Astrocyte (in vitro differentiated cells and primary cell): ENCODE measurements around the gene TPST2. TPM values are rescaled to one million over a fixed set of nuclear protein-coding genes. Genes with fewer than 3 reads are reported as not detected.

ENCODE experiments used
- DNase-seq: peaks from one replicate; pipeline ENCODE4 v3.0.0-alpha.2; 2010; ENCODE audit warnings: low read depth
- FAIRE-seq: peaks from 2 replicates; lab custom pipeline; 2011; peaks lifted over from hg19 to GRCh38; lab: Jason Lieb, UNC
- H2AFZ ChIP-seq: 2 replicates; pipeline ENCODE4 v1.6.0; 2012; ENCODE audit warnings: low read depth, low read length, inconsistent platforms
- H3K27ac ChIP-seq: 2 replicates; pipeline ENCODE4 v1.5.1; 2011; ENCODE audit warnings: low read depth, low read length, inconsistent platforms
- H3K27me3 ChIP-seq: 2 replicates; pipeline ENCODE4 v1.6.0; 2011; ENCODE audit warnings: low read length, inconsistent platforms; ENCODE audit not compliant: insufficient read depth
- H3K36me3 ChIP-seq: 2 replicates; pipeline ENCODE4 v1.5.1; 2011; ENCODE audit warnings: low read length, inconsistent platforms; ENCODE audit not compliant: insufficient read depth
- H3K4me1 ChIP-seq: 2 replicates; pipeline ENCODE4 v1.5.1; 2011; ENCODE audit warnings: low read length, inconsistent platforms; ENCODE audit not compliant: insufficient read depth
- H3K4me2 ChIP-seq: 2 replicates; pipeline ENCODE4 v1.6.0; 2012; ENCODE audit warnings: low read length, inconsistent platforms
- H3K4me3 ChIP-seq: 2 replicates; pipeline ENCODE4 v1.5.1; 2011; ENCODE audit warnings: low read depth, mild to moderate bottlenecking, low read length, inconsistent platforms; ENCODE audit not compliant: insufficient read depth
- H3K79me2 ChIP-seq: 2 replicates; pipeline ENCODE4 v1.6.0; 2012; ENCODE audit warnings: mild to moderate bottlenecking, low read length, inconsistent platforms; ENCODE audit not compliant: insufficient read depth
- H3K9ac ChIP-seq: 2 replicates; pipeline ENCODE4 v1.6.0; 2012; ENCODE audit warnings: mild to moderate bottlenecking, low read length, inconsistent platforms
- H3K9me3 ChIP-seq: 2 replicates; pipeline ENCODE4 v1.5.1; 2012; ENCODE audit warnings: low read depth, mild to moderate bottlenecking, low read length, inconsistent platforms; ENCODE audit not compliant: insufficient read depth
- H4K20me1 ChIP-seq: 2 replicates; pipeline ENCODE4 v1.6.0; 2012; ENCODE audit warnings: low read length, inconsistent platforms; ENCODE audit not compliant: insufficient read depth
- H3K27ac Mint-ChIP-seq: one replicate; pipeline ENCODE4 v1.8.0; 2021; ENCODE audit warnings: mild to moderate bottlenecking, mixed read lengths; ENCODE audit not compliant: unreplicated experiment
- H3K27me3 Mint-ChIP-seq: one replicate; pipeline ENCODE4 v1.8.0; 2021; ENCODE audit warnings: low read depth, mixed read lengths; ENCODE audit not compliant: unreplicated experiment
- H3K36me3 Mint-ChIP-seq: one replicate; pipeline ENCODE4 v1.8.0; 2021; ENCODE audit warnings: low read depth, mixed read lengths; ENCODE audit not compliant: unreplicated experiment
- H3K4me1 Mint-ChIP-seq: one replicate; pipeline ENCODE4 v1.8.0; 2021; ENCODE audit warnings: low read depth, mixed read lengths; ENCODE audit not compliant: unreplicated experiment
- H3K4me3 Mint-ChIP-seq: one replicate; pipeline ENCODE4 v1.8.0; 2021; ENCODE audit warnings: mild to moderate bottlenecking, moderate library complexity, mixed read lengths; ENCODE audit not compliant: unreplicated experiment
- H3K9me3 Mint-ChIP-seq: one replicate; pipeline ENCODE4 v1.8.0; 2021; ENCODE audit warnings: mild to moderate bottlenecking, mixed read lengths; ENCODE audit not compliant: unreplicated experiment
- EZH2 ChIP-seq: IDR thresholded peaks from 2 replicates; pipeline ENCODE4 v1.6.1; 2012; ENCODE audit warnings: mild to moderate bottlenecking, low read length, inconsistent platforms; ENCODE audit not compliant: insufficient read depth
- total RNA-seq: library from RNA; stranded (reverse); gene quantifications from 2 replicates; pipeline ENCODE4 v1.2.1, GENCODE V29; 2021
- TF ChIP-seq, protein P1 (sequence below): IDR thresholded peaks from 2 replicates; pipeline ENCODE4 v1.5.1; 2011; ENCODE audit warnings: low read depth, mild to moderate bottlenecking, inconsistent platforms, low read length, moderate library complexity; ENCODE audit not compliant: insufficient read depth

Gene TPST2
- total RNA-seq, 1 donor from 2014 or later = 55.7 TPM

DNA sequence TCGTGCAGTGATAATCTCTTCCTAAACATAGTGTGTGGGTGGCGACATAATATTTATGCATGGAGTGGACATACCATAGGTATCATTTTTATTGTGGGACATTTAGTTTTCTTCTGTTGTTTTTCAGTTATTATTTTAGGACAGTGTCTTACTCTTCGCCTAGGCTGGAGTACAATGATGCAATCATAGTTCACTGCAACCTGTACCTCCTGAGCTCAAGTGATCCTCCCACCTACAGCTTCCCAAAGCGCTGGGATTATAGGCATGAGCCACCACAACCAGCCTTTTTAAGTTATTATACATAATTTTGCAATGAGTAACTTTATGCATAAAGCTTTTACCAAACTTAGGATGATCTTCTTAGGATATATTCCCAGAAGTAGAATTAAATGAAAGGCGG, 103.5 kb downstream of the TPST2 start:
- Mint-ChIP-seq H3K9me3 (no peaks in the 10 kb centered on the region), H3K27me3 (no peaks in the 10 kb centered on the region), H3K4me3 (no peak overlapping the region), H3K36me3 (peaks cover 14% of the 10 kb centered on the region), H3K4me1 (peaks cover 31% of the 10 kb centered on the region), H3K27ac (no peak overlapping the region)
- TF ChIP-seq, protein P1, sequence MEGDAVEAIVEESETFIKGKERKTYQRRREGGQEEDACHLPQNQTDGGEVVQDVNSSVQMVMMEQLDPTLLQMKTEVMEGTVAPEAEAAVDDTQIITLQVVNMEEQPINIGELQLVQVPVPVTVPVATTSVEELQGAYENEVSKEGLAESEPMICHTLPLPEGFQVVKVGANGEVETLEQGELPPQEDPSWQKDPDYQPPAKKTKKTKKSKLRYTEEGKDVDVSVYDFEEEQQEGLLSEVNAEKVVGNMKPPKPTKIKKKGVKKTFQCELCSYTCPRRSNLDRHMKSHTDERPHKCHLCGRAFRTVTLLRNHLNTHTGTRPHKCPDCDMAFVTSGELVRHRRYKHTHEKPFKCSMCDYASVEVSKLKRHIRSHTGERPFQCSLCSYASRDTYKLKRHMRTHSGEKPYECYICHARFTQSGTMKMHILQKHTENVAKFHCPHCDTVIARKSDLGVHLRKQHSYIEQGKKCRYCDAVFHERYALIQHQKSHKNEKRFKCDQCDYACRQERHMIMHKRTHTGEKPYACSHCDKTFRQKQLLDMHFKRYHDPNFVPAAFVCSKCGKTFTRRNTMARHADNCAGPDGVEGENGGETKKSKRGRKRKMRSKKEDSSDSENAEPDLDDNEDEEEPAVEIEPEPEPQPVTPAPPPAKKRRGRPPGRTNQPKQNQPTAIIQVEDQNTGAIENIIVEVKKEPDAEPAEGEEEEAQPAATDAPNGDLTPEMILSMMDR = no peak
- TF ChIP-seq EZH2 = no peak
- Histone ChIP-seq H3K4me1 (peaks cover 20% of the 10 kb centered on the region), H3K27ac (no peak overlapping the region), H3K27me3 (no peaks in the 10 kb centered on the region), H3K9ac (no peak overlapping the region), H3K9me3 (no peaks in the 10 kb centered on the region), H3K4me3 (no peak overlapping the region), H2AFZ (no peak overlapping the region), H3K4me2 (no peak overlapping the region), H4K20me1 (no peaks in the 10 kb centered on the region), H3K79me2 (peaks cover 59% of the 10 kb centered on the region), H3K36me3 (peaks cover 37% of the 10 kb centered on the region)
- FAIRE-seq (no peak), DNase-seq (no peak)

DNA sequence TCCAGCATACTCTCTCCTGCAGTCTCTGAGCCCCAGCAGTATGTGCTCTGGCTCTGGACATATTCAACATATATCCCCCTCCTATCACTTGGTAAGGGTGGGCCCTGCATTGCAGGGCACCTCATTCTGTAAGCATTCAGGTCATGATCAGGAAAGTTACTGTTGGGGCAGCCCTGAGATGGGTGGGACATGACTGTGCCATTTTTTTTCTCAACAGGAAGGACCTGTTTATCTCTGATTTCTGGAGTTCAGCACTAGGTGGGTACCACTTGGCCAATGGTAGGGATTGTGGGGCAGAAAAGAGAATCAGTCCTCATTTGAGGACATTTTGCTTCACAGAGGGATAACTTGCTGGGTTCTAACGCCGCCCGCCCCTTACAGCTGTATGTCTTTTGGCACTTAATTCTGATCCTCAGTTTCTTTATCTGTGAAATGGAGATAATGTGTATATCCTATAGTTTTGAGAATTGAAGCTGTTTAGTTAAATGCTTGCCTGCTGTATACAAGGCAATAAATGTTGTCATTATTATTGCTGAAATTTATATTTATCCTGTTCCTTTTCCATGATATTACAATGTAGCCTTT, 104.0 kb downstream of the TPST2 start:
- no peak overlapping the region for H3K9ac ChIP-seq
- no peak overlapping the region for H3K27ac ChIP-seq
- Mint-ChIP-seq H3K36me3 (peaks cover 14% of the 10 kb centered on the region), H3K9me3 (no peaks in the 10 kb centered on the region), H3K4me3 (peak overlapping the region; percentile 97), H3K27me3 (no peaks in the 10 kb centered on the region), H3K4me1 (peaks cover 36% of the 10 kb centered on the region), H3K27ac (no peak overlapping the region)
- no peak overlapping the region for H2AFZ ChIP-seq
- H3K9me3 ChIP-seq = no peaks in the 10 kb centered on the region
- peak overlapping the region; percentile 8 for H3K4me3 ChIP-seq
- H3K4me1 ChIP-seq = peaks cover 20% of the 10 kb centered on the region
- no peaks in the 10 kb centered on the region for H4K20me1 ChIP-seq
- H3K79me2 ChIP-seq = peaks cover 64% of the 10 kb centered on the region
- DNase-seq (no peak), FAIRE-seq (no peak)
- H3K27me3 ChIP-seq = no peaks in the 10 kb centered on the region
- H3K36me3 ChIP-seq = peaks cover 36% of the 10 kb centered on the region
- TF ChIP-seq, protein P1 = no peak
- TF ChIP-seq EZH2 = no peak
- peak overlapping the region; percentile 100 for H3K4me2 ChIP-seq

DNA sequence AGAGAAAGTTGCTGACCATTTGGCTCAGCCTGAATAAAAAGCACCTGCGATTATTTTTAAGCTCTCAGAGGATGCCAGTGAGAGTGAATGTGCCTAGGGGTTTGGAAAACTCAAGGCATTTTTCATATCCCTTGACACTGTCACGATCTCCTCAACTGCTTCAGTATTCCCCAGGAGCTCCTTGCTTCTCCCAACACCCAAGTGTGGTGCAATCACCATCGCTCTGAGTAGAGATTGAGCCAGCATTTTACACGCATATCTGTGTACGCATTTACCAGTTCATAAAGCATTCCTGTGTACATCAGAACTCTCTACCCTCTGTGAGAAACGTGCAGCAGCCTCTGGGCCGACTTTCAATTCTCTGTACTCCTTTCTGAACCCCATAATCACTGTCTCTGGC, 104.9 kb downstream of the TPST2 start:
- Mint-ChIP-seq H3K4me1 (peaks cover 38% of the 10 kb centered on the region), H3K9me3 (no peaks in the 10 kb centered on the region), H3K27me3 (no peaks in the 10 kb centered on the region), H3K36me3 (peaks cover 10% of the 10 kb centered on the region), H3K27ac (no peak overlapping the region), H3K4me3 (peak overlapping the region; percentile 97)
- Histone ChIP-seq H3K36me3 (peaks cover 29% of the 10 kb centered on the region), H4K20me1 (no peaks in the 10 kb centered on the region), H2AFZ (no peak overlapping the region), H3K4me3 (peak overlapping the region; percentile 99), H3K27me3 (no peaks in the 10 kb centered on the region), H3K9ac (peak overlapping the region; percentile 99), H3K4me2 (peak overlapping the region; percentile 100), H3K27ac (no peak overlapping the region), H3K79me2 (peaks cover 72% of the 10 kb centered on the region), H3K9me3 (no peaks in the 10 kb centered on the region), H3K4me1 (peaks cover 20% of the 10 kb centered on the region)
- DNase-seq = no peak
- no peak for TF ChIP-seq EZH2
- TF ChIP-seq, protein P1 = no peak
- FAIRE-seq = no peak
